GM12872 (cell line): ENCODE measurements around the gene MFGE8.

Experiments
- CTCF ChIP-seq: IDR thresholded peaks from 3 replicates; pipeline ENCODE4 v1.5.1; 2011; ENCODE audit warnings: low read depth, mild to moderate bottlenecking, low read length, moderate library complexity; ENCODE audit not compliant: insufficient read depth

Gene MFGE8

DNA sequence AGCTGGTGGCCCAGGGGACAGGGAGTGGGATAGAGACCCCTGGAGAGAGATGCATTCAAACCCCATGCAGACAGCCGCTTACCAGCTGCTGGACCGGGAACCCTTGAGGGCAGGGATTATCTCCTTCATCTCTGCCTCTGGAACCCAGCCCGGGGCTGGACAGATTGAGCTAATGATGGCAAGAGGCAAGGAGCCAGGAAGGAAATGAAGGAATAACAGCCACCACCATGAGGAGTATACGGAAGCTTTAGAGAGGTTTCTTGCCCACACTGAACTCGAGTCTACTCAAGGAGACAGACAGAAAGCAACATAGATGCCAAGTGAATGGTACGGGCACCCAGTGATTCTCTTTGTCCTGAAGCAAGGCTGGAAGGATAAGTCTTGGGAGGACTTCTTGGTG, 41.1 kb downstream of the MFGE8 start:
- no peak for TF ChIP-seq CTCF

DNA sequence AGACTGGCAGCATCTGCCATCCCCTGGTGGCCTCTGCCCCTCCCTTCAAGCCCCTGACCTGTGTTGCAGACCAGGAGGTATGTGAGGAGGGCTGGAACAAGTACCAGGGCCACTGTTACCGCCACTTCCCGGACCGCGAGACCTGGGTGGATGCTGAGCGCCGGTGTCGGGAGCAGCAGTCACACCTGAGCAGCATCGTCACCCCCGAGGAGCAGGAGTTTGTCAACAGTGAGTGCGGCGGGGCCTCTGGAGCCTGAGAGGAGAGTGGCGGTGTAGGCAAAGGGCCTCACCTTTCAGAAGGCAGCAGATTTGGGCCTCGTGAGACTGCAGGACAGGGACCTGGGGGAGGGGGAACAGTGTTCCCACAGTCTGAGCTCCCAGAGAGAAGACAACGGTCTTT, 41.9 kb downstream of the MFGE8 start:
- TF ChIP-seq CTCF, result no peak

DNA sequence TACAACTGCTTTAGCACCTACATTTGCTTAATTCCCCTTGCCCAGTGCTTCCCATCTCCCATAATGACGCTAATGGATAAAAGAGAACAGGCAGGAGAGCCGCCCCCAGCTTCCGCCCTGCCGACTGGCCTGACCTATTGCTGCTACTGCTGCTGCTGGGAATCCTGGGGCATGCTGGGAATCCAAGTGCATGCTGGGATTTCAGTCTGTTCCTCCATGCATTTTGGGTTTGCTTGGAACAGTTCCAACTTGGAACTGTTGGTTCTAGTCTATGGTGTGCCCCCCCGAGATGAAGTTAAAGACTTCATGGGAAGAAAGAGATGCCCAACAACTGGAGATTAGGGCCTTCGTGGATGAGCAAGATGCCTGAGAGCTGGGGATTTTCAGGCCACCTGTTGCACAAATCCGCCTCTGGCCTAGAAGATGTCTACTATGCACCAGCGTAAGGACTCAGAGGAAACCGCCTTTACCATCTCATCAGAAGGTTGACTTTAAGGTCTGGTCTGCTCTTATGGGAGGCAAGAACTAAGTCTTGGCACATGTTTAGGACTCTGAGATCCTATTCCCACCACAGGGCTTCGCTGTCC, 46.8 kb downstream of the MFGE8 start:
- TF ChIP-seq CTCF, result no peak

DNA sequence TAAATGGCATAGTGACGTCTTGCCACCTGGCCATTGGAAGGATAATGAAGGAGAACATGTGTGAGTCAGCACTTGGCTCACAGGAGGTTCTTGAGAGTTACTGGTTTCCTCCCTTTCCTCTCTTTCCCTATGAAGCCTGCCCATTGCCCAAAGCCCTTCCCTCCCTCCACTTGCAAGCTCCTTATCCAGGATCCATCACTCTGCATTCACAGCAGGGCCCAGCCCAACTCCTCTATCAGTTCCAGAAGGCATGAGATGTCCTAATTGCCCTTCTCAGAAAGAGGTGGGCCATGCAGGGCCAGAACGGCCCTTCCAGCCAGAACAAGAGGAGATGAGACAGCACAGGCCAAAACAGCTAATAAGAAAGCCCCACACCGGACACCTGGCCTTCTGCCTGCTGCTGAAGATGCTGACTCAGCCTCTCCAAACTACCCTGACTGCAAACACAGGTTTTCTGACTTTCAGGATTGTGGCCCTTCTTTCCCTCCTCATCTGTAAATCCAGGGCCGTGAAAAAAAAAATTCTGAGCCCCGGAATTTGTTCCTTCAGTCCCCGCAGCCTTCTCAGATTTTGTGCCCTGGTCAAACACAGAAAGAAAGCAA, 47.6 kb downstream of the MFGE8 start:
- no peak for TF ChIP-seq CTCF

- no peak for TF ChIP-seq CTCF
Observed at GRCh38 chr15:88864861-88865497, 48.2 kb downstream of the MFGE8 start.

GRCh38 chr15:88863412-88863811, 49.8 kb downstream of the MFGE8 start:
- no peak for TF ChIP-seq CTCF

GRCh38 chr15:88860212-88860611, 53.0 kb downstream of the MFGE8 start:
- no peak for TF ChIP-seq CTCF
